Keratinocyte (primary cell): Measurements from ENCODE around the gene KMT2E. TPM values are rescaled to one million over a fixed set of nuclear protein-coding genes. Genes with fewer than 3 reads are reported as not detected.

Source experiments
- DNase-seq: peaks from one replicate; pipeline ENCODE4 v3.0.0-alpha.2; 2011; ENCODE audit warnings: low read depth, missing footprints, low spot score
- FAIRE-seq: peaks from 2 replicates; lab custom pipeline; 2011; peaks lifted over from hg19 to GRCh38; lab: Jason Lieb, UNC
- H2AFZ ChIP-seq: 2 replicates; pipeline ENCODE4 v1.6.0; 2012; ENCODE audit warnings: low read length, control low read depth, inconsistent platforms; ENCODE audit not compliant: control insufficient read depth
- H3K27ac ChIP-seq: 2 replicates; pipeline ENCODE4 v1.5.1; 2011; ENCODE audit warnings: low read length; ENCODE audit not compliant: control insufficient read depth, insufficient read depth
- H3K27me3 ChIP-seq: 3 replicates; pipeline ENCODE4 v1.6.0; 2011; ENCODE audit warnings: low read length; ENCODE audit not compliant: control insufficient read depth, insufficient read depth; ENCODE audit errors: extremely low read depth
- H3K36me3 ChIP-seq, 2 experiments: 2 replicates in 1 of 2; 3 replicates in 1 of 2; pipeline ENCODE4 v1.5.1; 2011; ENCODE audit warnings: low read length in 2 of 2, mild to moderate bottlenecking in 1 of 2; ENCODE audit not compliant: control insufficient read depth in 2 of 2, insufficient read depth in 2 of 2; ENCODE audit errors: extremely low read depth in 1 of 2
- H3K4me1 ChIP-seq: 3 replicates; pipeline ENCODE4 v1.5.1; 2011; ENCODE audit warnings: low read length; ENCODE audit not compliant: control insufficient read depth, insufficient read depth; ENCODE audit errors: extremely low read depth
- H3K4me2 ChIP-seq: 3 replicates; pipeline ENCODE4 v1.6.0; 2011; ENCODE audit warnings: low read depth, low read length; ENCODE audit not compliant: control insufficient read depth, insufficient read depth; ENCODE audit errors: extremely low read depth
- H3K4me3 ChIP-seq, 3 experiments: fragments of 200-600 bp in 1 of 3; sonication (generic) in 1 of 3; 2 replicates in 2 of 3; 3 replicates in 1 of 3; pipeline ENCODE4 v1.5.1; 2011 to 2016; ENCODE audit warnings: low read length in 3 of 3, mild to moderate bottlenecking in 3 of 3, control low read depth in 2 of 3, inconsistent platforms in 1 of 3, low read depth in 1 of 3, mixed read lengths in 1 of 3, mixed run types in 1 of 3, moderate library complexity in 1 of 3; ENCODE audit not compliant: control insufficient read depth in 2 of 3, insufficient read depth in 2 of 3; ENCODE audit errors: extremely low read depth in 1 of 3
- H3K79me2 ChIP-seq: 2 replicates; pipeline ENCODE4 v1.6.0; 2012; ENCODE audit warnings: low read length; ENCODE audit not compliant: control insufficient read depth, insufficient read depth
- H3K9ac ChIP-seq: 3 replicates; pipeline ENCODE4 v1.6.0; 2011; ENCODE audit warnings: low read length; ENCODE audit not compliant: control insufficient read depth, insufficient read depth; ENCODE audit errors: extremely low read depth
- H3K9me1 ChIP-seq: 3 replicates; pipeline ENCODE4 v1.6.0; 2011; ENCODE audit warnings: low read length; ENCODE audit not compliant: control insufficient read depth, insufficient read depth; ENCODE audit errors: extremely low read depth
- H3K9me3 ChIP-seq: 2 replicates; pipeline ENCODE4 v1.5.1; 2012; ENCODE audit warnings: low read depth, low read length; ENCODE audit not compliant: control insufficient read depth
- H4K20me1 ChIP-seq: 3 replicates; pipeline ENCODE4 v1.6.0; 2011; ENCODE audit warnings: low read length; ENCODE audit not compliant: control insufficient read depth, insufficient read depth; ENCODE audit errors: extremely low read depth
- EZH2 ChIP-seq: IDR thresholded peaks from one replicate; pipeline ENCODE4 v1.6.1; 2012; ENCODE audit warnings: inconsistent platforms, mild to moderate bottlenecking, low read length, moderate library complexity
- dilution Hi-C: fragments of 300-500 bp; cut with MboI; formaldehyde crosslinking; loops from one replicate; pipeline ENCODE4 v1.7.0; 2020; ENCODE audit warnings: low sequenced_read_pairs; ENCODE audit not compliant: extremely low pct_ligation_motif_present
- polyA plus RNA-seq, 5 experiments: library from polyadenylated mRNA; depleted of rRNA in 3 of 5; stranded (reverse) in 3 of 5; stranded (forward) in 1 of 5; unstranded in 1 of 5; fragments of >200 nt; gene quantifications; 1 replicate in 1 of 5; 2 replicates in 3 of 5; 3 replicates in 1 of 5; pipeline versions ENCODE4 v1.2.1 to v1.2.3, GENCODE V29; 2011 to 2012; ENCODE audit warnings: missing spikeins in 2 of 5, low read depth in 1 of 5, low replicate concordance in 1 of 5
- TF ChIP-seq, protein P1 (sequence below), 3 experiments: IDR thresholded peaks in 1 of 3; conservative IDR thresholded peaks in 1 of 3; optimal IDR thresholded peaks in 1 of 3; 2 replicates in 2 of 3; 3 replicates in 1 of 3; pipeline versions ENCODE3 to v1.5.1; 2011; ENCODE audit warnings: low read length in 3 of 3, mild to moderate bottlenecking in 3 of 3, moderate library complexity in 2 of 3, control low read depth in 1 of 3, inconsistent platforms in 1 of 3; ENCODE audit not compliant: insufficient read depth in 2 of 3; ENCODE audit errors: extremely low read depth in 1 of 3

Gene KMT2E
- polyA plus RNA-seq, 1 donor (not counting 4 experiments of a cell fraction or from before 2014, with no cell fraction given), result 12.9 TPM

DNA sequence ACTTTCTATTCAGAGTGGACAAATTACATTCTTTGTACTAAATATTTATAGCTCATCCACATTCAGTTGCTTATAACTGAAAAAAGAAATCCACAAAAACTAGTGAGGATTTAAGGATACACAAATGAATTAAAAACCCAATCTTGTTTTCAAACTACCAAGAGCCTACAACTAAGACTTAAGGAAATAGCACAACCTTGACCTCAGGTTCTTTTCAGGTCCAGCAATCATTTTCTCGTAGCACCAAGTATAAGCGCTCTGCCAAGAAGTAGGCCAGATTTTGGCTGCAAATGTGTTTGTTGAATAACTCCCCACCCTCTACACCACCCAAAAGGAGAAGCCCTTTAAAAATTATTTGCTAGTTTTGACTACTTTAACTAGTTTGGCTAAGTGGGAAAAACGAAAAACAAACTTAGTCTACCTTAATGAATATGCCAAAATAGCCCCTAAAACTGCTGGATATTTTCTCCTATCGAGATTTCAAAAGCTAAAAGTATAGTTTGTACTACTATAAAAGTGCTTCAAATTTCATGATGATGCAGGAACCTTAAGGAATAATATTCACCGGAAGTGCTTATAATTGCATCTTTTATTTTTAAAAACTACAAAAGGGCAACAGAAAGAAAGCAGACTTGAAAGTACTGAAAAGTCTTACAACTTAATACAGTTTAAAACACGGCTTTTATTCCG is 2.7 kb upstream of the KMT2E start:
- H3K27me3 ChIP-seq, result no peaks in the 10 kb centered on the region
- H3K9me1 ChIP-seq, result no peaks in the 10 kb centered on the region
- dilution Hi-C loops, result no loop called here
- H3K4me3 ChIP-seq, result peak overlapping the region; percentile 87 to 100 (median 94)
- DNase-seq (no peak), FAIRE-seq (no peak)
- peak overlapping the region; percentile 100 for H3K4me2 ChIP-seq
- H3K9ac ChIP-seq, result peak overlapping the region; percentile 100
- no peaks in the 10 kb centered on the region for H3K9me3 ChIP-seq
- H4K20me1 ChIP-seq, result peaks cover 3% of the 10 kb centered on the region
- H3K79me2 ChIP-seq, result peaks cover 91% of the 10 kb centered on the region
- TF ChIP-seq, protein P1, sequence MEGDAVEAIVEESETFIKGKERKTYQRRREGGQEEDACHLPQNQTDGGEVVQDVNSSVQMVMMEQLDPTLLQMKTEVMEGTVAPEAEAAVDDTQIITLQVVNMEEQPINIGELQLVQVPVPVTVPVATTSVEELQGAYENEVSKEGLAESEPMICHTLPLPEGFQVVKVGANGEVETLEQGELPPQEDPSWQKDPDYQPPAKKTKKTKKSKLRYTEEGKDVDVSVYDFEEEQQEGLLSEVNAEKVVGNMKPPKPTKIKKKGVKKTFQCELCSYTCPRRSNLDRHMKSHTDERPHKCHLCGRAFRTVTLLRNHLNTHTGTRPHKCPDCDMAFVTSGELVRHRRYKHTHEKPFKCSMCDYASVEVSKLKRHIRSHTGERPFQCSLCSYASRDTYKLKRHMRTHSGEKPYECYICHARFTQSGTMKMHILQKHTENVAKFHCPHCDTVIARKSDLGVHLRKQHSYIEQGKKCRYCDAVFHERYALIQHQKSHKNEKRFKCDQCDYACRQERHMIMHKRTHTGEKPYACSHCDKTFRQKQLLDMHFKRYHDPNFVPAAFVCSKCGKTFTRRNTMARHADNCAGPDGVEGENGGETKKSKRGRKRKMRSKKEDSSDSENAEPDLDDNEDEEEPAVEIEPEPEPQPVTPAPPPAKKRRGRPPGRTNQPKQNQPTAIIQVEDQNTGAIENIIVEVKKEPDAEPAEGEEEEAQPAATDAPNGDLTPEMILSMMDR (optimal IDR thresholded peaks at IDR 0.05 in 1 of 3, IDR thresholded peaks at IDR 0.05 in 1 of 3, conservative IDR thresholded peaks at IDR 0.05 in 1 of 3; ENCODE audit: extremely low read depth in 1 of 3, insufficient read depth in 2 of 3, low read length in 3 of 3), result no peak
- no peak for TF ChIP-seq EZH2
- H3K27ac ChIP-seq, result peak overlapping the region; percentile 100
- H3K4me1 ChIP-seq, result peaks cover 13% of the 10 kb centered on the region
- no peak overlapping the region for H2AFZ ChIP-seq
- peaks cover 0 to under 1% of the 10 kb centered on the region in 2 experiments for H3K36me3 ChIP-seq

DNA sequence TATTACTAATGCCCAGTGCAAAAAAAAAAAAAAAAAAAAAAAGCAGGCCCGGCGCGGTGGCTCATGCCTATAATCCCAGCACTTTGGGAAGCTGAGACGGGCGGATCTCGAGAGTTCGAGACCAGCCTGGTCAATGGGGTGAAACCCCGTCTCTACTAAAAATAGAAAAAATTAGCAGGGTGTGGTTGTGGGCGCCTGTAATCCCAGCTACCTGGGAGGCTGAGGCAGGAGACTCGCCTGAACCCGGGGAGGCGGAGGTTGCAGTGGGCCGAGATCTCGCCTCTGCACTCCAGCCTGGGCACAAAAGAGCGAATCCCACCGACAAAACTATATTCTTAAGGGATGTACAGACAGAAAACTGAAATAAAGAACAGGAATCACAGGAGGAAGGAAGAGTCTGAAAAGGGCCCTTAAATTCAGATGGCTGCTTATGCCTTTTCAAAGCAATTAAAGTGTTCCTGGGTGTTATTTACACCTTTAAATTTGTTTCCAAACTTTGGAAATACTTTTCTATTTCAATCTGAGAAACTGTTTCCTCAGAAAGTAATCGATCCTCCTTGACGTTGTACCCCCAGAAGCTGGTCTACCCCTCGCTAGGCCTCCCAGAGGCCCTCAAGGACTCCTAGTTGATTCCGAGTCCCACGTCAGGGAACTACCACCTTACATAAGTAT is 2.0 kb upstream of the KMT2E start:
- H3K4me3 ChIP-seq, result peak overlapping the region; percentile 87 to 100 (median 94)
- peaks cover 15% of the 10 kb centered on the region for H3K4me1 ChIP-seq
- no peaks in the 10 kb centered on the region for H3K27me3 ChIP-seq
- peaks cover 2% of the 10 kb centered on the region for H4K20me1 ChIP-seq
- H3K36me3 ChIP-seq, result no peaks in the 10 kb centered on the region
- H3K27ac ChIP-seq, result peak overlapping the region; percentile 100
- DNase-seq, result no peak
- TF ChIP-seq EZH2, result no peak
- TF ChIP-seq, protein P1 (optimal IDR thresholded peaks at IDR 0.05 in 1 of 3, IDR thresholded peaks at IDR 0.05 in 1 of 3, conservative IDR thresholded peaks at IDR 0.05 in 1 of 3; ENCODE audit: extremely low read depth in 1 of 3, insufficient read depth in 2 of 3, low read length in 3 of 3), result no peak
- H3K9me3 ChIP-seq, result no peaks in the 10 kb centered on the region
- peak overlapping the region; percentile 100 for H3K4me2 ChIP-seq
- FAIRE-seq, result no peak
- H3K9me1 ChIP-seq, result no peaks in the 10 kb centered on the region
- no peak overlapping the region for H2AFZ ChIP-seq
- dilution Hi-C loops, result no loop called here
- peaks cover 91% of the 10 kb centered on the region for H3K79me2 ChIP-seq
- H3K9ac ChIP-seq, result peak overlapping the region; percentile 100
